Neural cell (in vitro differentiated cells): ENCODE results near the gene TDP1. TPM values are rescaled to one million over a fixed set of nuclear protein-coding genes. Genes with fewer than 3 reads are reported as not detected.

ENCODE experiments used
- H2AFZ ChIP-seq: fragments of 200-600, 300-800 bp; sonication (generic), shearing (Covaris generic); 2 replicates; pipeline ENCODE4 v1.6.0; 2014; ENCODE audit warnings: low read depth, mild to moderate bottlenecking, antibody characterized with exemption, low read length, moderate library complexity
- H3F3A ChIP-seq: fragments of 200-600 bp; shearing (Covaris generic); 2 replicates; pipeline ENCODE4 v1.6.1; 2016; ENCODE audit warnings: mild to moderate bottlenecking, moderate library complexity, mixed read lengths, antibody characterized with exemption, low read length; ENCODE audit not compliant: insufficient read depth, poor library complexity, severe bottlenecking
- H3K27ac ChIP-seq: fragments of 200-600, 300-800 bp; sonication (generic), shearing (Covaris generic); 2 replicates; pipeline ENCODE4 v1.5.1; 2014; ENCODE audit warnings: mild to moderate bottlenecking, low read length, moderate library complexity
- H3K27me3 ChIP-seq: fragments of 300-800, 200-600 bp; sonication (generic), shearing (Covaris generic); 2 replicates; pipeline ENCODE4 v1.6.0; 2014; ENCODE audit warnings: mild to moderate bottlenecking, low read depth, low read length, moderate library complexity; ENCODE audit not compliant: insufficient read depth
- H3K36me3 ChIP-seq: fragments of 300-800, 200-600 bp; sonication (generic), shearing (Covaris generic); 2 replicates; pipeline ENCODE4 v1.5.1; 2014; ENCODE audit warnings: mild to moderate bottlenecking, antibody characterized with exemption, low read length, moderate library complexity; ENCODE audit not compliant: insufficient read depth
- H3K4me2 ChIP-seq: fragments of 300-800, 200-600 bp; sonication (generic), shearing (Covaris generic); 2 replicates; pipeline ENCODE4 v1.6.0; 2014; ENCODE audit warnings: mild to moderate bottlenecking, low read length
- H3K4me3 ChIP-seq: fragments of 300-800, 200-600 bp; sonication (generic), shearing (Covaris generic); 2 replicates; pipeline ENCODE4 v1.5.1; 2014; ENCODE audit warnings: mild to moderate bottlenecking, low read length, moderate library complexity
- H3K79me2 ChIP-seq: fragments of 200-600 bp; shearing (Covaris generic); replicated peaks from 2 replicates; pipeline ENCODE4 v1.6.0; 2014; ENCODE audit warnings: mild to moderate bottlenecking, low read length, moderate library complexity; ENCODE audit not compliant: insufficient read depth
- H3K9ac ChIP-seq: fragments of 300-800, 200-600 bp; sonication (generic), shearing (Covaris generic); 2 replicates; pipeline ENCODE4 v1.6.1; 2016; ENCODE audit warnings: mild to moderate bottlenecking, low read length, mixed read lengths
- H3K9me2 ChIP-seq: fragments of 200-600 bp; shearing (Covaris generic); 2 replicates; pipeline ENCODE4 v1.6.1; 2016; ENCODE audit warnings: mild to moderate bottlenecking, low read length, mixed read lengths; ENCODE audit not compliant: insufficient read depth
- H3K9me3 ChIP-seq: fragments of 200-600, 300-800 bp; sonication (generic), shearing (Covaris generic); 2 replicates; pipeline ENCODE4 v1.6.1; 2016; ENCODE audit warnings: mild to moderate bottlenecking, mixed run types, low read length, moderate library complexity, mixed read lengths
- H4K20me1 ChIP-seq: fragments of 200-600 bp; shearing (Covaris generic); 2 replicates; pipeline ENCODE4 v1.6.1; 2016; ENCODE audit warnings: mild to moderate bottlenecking, mixed run types; ENCODE audit not compliant: insufficient read depth
- EP300 ChIP-seq: fragments of 450-650 bp; conservative IDR thresholded peaks from 2 replicates; pipeline ENCODE4 v1.6.1; 2014; ENCODE audit warnings: antibody characterized with exemption, mild to moderate bottlenecking, moderate library complexity; ENCODE audit not compliant: poor library complexity, severe bottlenecking
- EZH2 ChIP-seq: fragments of 200-600, 300-800 bp; shearing (Covaris generic), sonication (generic); IDR thresholded peaks from 2 replicates; pipeline ENCODE4 v1.6.1; 2014; ENCODE audit warnings: antibody characterized with exemption, low read length, borderline replicate concordance, mild to moderate bottlenecking; ENCODE audit not compliant: insufficient read depth, poor library complexity, severe bottlenecking
- MXI1 ChIP-seq: fragments of 450-650 bp; conservative IDR thresholded peaks from 2 replicates; pipeline ENCODE4 v1.6.1; 2014; ENCODE audit warnings: antibody characterized with exemption, mild to moderate bottlenecking; ENCODE audit not compliant: poor library complexity, severe bottlenecking
- POLR2AphosphoS5 ChIP-seq: IDR thresholded peaks from 2 replicates; pipeline ENCODE4 v1.6.1; 2012
- RAD21 ChIP-seq: fragments of 450-650 bp; conservative IDR thresholded peaks from 2 replicates; pipeline ENCODE4 v1.6.1; 2014; ENCODE audit warnings: antibody characterized with exemption, mild to moderate bottlenecking, moderate library complexity
- SMC3 ChIP-seq: fragments of 450-650 bp; conservative IDR thresholded peaks from 2 replicates; pipeline ENCODE4 v1.6.1; 2014; ENCODE audit warnings: antibody characterized with exemption, mild to moderate bottlenecking, moderate library complexity; ENCODE audit not compliant: poor library complexity
- TAF1 ChIP-seq: IDR thresholded peaks from 2 replicates; pipeline ENCODE4 v1.6.1; 2012; ENCODE audit warnings: low read depth
- polyA plus RNA-seq: library from polyadenylated mRNA; depleted of rRNA; stranded (reverse); fragments of >200 nt; gene quantifications from 2 replicates; pipeline ENCODE4 v1.2.3, GENCODE V29; 2014
- TF ChIP-seq, protein P1 (sequence below): fragments of 450-650 bp; IDR thresholded peaks from 2 replicates; pipeline ENCODE4 v1.5.1; 2014; ENCODE audit warnings: antibody characterized with exemption, mild to moderate bottlenecking, moderate library complexity; ENCODE audit not compliant: poor library complexity, severe bottlenecking
- TF ChIP-seq, protein P2 (sequence below): IDR thresholded peaks from 2 replicates; pipeline ENCODE4 v1.6.1; 2012; ENCODE audit warnings: borderline replicate concordance

TDP1 gene
- polyA plus RNA-seq, 1 donor from 2014 or later: 29.1 TPM

DNA sequence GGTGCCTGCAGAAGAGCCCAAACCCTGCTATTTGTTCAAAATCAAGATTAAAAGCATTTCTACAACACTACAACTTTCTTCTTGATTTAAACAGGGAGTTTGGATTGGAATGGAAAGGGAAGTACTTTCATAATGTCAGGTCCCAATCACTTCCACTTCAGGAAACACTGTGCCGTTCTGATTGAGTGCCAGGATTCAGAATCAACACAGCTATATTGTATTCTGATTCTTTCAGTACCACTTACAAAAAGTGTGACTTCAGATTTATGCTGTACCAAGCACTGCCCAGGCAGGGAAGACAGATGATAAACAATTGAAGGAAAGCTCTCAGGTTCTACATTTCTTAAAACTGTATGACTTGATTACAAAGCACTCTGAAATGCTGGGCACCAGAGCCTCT, 3.2 kb downstream of the TDP1 start:
- no peaks in the 10 kb centered on the region for H3K27me3 ChIP-seq
- no peak overlapping the region for H3K9ac ChIP-seq
- no peaks in the 10 kb centered on the region for H3K9me2 ChIP-seq
- H3K9me3 ChIP-seq: no peaks in the 10 kb centered on the region
- no peaks in the 10 kb centered on the region for H4K20me1 ChIP-seq
- no peaks in the 10 kb centered on the region for H3K36me3 ChIP-seq
- no peak overlapping the region for H3K4me2 ChIP-seq
- peaks cover 3% of the 10 kb centered on the region for H3F3A ChIP-seq
- H3K79me2 ChIP-seq: peaks cover 15% of the 10 kb centered on the region
- H2AFZ ChIP-seq: no peak overlapping the region
- TF ChIP-seq SMC3: no peak
- TF ChIP-seq, protein P1, sequence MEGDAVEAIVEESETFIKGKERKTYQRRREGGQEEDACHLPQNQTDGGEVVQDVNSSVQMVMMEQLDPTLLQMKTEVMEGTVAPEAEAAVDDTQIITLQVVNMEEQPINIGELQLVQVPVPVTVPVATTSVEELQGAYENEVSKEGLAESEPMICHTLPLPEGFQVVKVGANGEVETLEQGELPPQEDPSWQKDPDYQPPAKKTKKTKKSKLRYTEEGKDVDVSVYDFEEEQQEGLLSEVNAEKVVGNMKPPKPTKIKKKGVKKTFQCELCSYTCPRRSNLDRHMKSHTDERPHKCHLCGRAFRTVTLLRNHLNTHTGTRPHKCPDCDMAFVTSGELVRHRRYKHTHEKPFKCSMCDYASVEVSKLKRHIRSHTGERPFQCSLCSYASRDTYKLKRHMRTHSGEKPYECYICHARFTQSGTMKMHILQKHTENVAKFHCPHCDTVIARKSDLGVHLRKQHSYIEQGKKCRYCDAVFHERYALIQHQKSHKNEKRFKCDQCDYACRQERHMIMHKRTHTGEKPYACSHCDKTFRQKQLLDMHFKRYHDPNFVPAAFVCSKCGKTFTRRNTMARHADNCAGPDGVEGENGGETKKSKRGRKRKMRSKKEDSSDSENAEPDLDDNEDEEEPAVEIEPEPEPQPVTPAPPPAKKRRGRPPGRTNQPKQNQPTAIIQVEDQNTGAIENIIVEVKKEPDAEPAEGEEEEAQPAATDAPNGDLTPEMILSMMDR: no peak
- TF ChIP-seq EZH2: no peak
- TF ChIP-seq, protein P2, sequence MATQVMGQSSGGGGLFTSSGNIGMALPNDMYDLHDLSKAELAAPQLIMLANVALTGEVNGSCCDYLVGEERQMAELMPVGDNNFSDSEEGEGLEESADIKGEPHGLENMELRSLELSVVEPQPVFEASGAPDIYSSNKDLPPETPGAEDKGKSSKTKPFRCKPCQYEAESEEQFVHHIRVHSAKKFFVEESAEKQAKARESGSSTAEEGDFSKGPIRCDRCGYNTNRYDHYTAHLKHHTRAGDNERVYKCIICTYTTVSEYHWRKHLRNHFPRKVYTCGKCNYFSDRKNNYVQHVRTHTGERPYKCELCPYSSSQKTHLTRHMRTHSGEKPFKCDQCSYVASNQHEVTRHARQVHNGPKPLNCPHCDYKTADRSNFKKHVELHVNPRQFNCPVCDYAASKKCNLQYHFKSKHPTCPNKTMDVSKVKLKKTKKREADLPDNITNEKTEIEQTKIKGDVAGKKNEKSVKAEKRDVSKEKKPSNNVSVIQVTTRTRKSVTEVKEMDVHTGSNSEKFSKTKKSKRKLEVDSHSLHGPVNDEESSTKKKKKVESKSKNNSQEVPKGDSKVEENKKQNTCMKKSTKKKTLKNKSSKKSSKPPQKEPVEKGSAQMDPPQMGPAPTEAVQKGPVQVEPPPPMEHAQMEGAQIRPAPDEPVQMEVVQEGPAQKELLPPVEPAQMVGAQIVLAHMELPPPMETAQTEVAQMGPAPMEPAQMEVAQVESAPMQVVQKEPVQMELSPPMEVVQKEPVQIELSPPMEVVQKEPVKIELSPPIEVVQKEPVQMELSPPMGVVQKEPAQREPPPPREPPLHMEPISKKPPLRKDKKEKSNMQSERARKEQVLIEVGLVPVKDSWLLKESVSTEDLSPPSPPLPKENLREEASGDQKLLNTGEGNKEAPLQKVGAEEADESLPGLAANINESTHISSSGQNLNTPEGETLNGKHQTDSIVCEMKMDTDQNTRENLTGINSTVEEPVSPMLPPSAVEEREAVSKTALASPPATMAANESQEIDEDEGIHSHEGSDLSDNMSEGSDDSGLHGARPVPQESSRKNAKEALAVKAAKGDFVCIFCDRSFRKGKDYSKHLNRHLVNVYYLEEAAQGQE: no peak
- no peak for TF ChIP-seq TAF1
- no peak for TF ChIP-seq MXI1
- TF ChIP-seq EP300: no peak
- TF ChIP-seq RAD21: no peak
- TF ChIP-seq POLR2AphosphoS5: no peak
- no peak overlapping the region for H3K27ac ChIP-seq
- no peak overlapping the region for H3K4me3 ChIP-seq

DNA sequence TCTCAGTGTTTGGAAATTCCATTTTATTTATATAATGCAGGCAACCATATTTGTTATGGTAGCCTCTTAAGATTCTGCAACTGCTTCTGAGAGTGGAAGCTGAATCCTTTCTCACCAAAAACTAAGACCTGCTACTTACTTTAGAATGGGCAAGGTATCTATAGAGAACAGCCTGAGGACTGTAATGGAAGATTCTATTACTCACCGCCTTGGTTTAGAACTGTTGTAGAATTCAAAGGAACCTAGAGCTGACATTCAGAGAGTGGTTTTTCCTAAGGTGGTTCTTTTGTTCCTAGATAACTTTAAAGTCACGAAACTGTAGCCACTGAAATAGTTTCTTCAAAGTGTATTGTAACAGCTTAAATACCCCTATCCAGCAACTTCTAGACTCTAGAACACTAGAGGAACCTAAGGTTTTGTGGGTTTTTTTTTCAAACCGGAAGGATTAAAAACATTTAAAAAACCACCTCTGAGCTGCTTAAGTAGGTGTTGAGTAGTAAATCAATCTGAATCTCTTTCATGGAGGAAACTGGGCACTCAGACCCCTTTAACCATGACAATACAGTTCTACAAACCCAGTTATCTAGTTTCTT, 4.2 kb downstream of the TDP1 start:
- Histone ChIP-seq H4K20me1 (no peaks in the 10 kb centered on the region), H3K27me3 (no peaks in the 10 kb centered on the region), H3K9ac (no peak overlapping the region), H3K79me2 (peaks cover 15% of the 10 kb centered on the region), H3K9me2 (no peaks in the 10 kb centered on the region), H3K36me3 (no peaks in the 10 kb centered on the region), H3K4me3 (no peak overlapping the region), H2AFZ (no peak overlapping the region), H3K9me3 (no peaks in the 10 kb centered on the region), H3K4me2 (no peak overlapping the region), H3K27ac (no peak overlapping the region), H3F3A (peaks cover 3% of the 10 kb centered on the region)
- no peak for TF ChIP-seq POLR2AphosphoS5
- TF ChIP-seq, protein P1: no peak
- no peak for TF ChIP-seq SMC3
- no peak for TF ChIP-seq EZH2
- no peak for TF ChIP-seq MXI1
- TF ChIP-seq RAD21: no peak
- TF ChIP-seq TAF1: no peak
